Activated naive CD4-positive, alpha-beta T cell treated with anti-CD3 and anti-CD28 coated beads, Interleukin-2, amount 50 U/mL, for 24 hours (primary cell): Measurements from ENCODE around the gene FUCA1.

Experiments used
- H3K27ac Mint-ChIP-seq: one replicate; pipeline ENCODE4 v1.8.0; 2021; ENCODE audit warnings: mild to moderate bottlenecking, mixed read lengths
- H3K27me3 Mint-ChIP-seq: one replicate; pipeline ENCODE4 v1.8.0; 2021; ENCODE audit warnings: mixed read lengths
- H3K36me3 Mint-ChIP-seq: one replicate; pipeline ENCODE4 v1.8.0; 2021; ENCODE audit warnings: mixed read lengths
- H3K4me1 Mint-ChIP-seq: one replicate; pipeline ENCODE4 v1.8.0; 2021; ENCODE audit warnings: mixed read lengths
- H3K4me3 Mint-ChIP-seq: one replicate; pipeline ENCODE4 v1.8.0; 2021; ENCODE audit warnings: mild to moderate bottlenecking, mixed read lengths
- H3K9me3 Mint-ChIP-seq: one replicate; pipeline ENCODE4 v1.8.0; 2021; ENCODE audit warnings: mixed read lengths

The FUCA1 gene

GRCh38 chr1:23825762-23826522, 42.1 kb downstream of the FUCA1 start:
- Mint-ChIP-seq H3K4me1 (peaks cover 16% of the 10 kb centered on the region), H3K36me3 (no peaks in the 10 kb centered on the region), H3K4me3 (peak overlapping the region; percentile 94), H3K9me3 (no peaks in the 10 kb centered on the region), H3K27me3 (no peaks in the 10 kb centered on the region), H3K27ac (peak overlapping the region; percentile 96)

- Mint-ChIP-seq H3K36me3 (no peaks in the 10 kb centered on the region), H3K27ac (peak within 1 kb of the TSS; percentile 96), H3K4me3 (peak within 1 kb of the TSS; percentile 94), H3K27me3 (no peaks in the 10 kb centered on the region), H3K9me3 (no peaks in the 10 kb centered on the region), H3K4me1 (peaks cover 16% of the 10 kb centered on the region)
Observed at GRCh38 chr1:23825076-23825761, 42.9 kb downstream of the FUCA1 start, which contains the start of gene HMGCL. HMGCL (minus strand) TSS chr1:23825429; CDS start chr1:23825415, 14 bp downstream.

- Mint-ChIP-seq H3K27me3 (no peaks in the 10 kb centered on the region), H3K9me3 (no peaks in the 10 kb centered on the region), H3K27ac (peak overlapping the region; percentile 96), H3K4me3 (peak overlapping the region; percentile 94), H3K36me3 (no peaks in the 10 kb centered on the region), H3K4me1 (peaks cover 16% of the 10 kb centered on the region)
Observed at GRCh38 chr1:23824711-23825075, 43.4 kb downstream of the FUCA1 start.

GRCh38 chr1:23823767-23824166, 44.3 kb downstream of the FUCA1 start:
- Mint-ChIP-seq H3K36me3 (no peaks in the 10 kb centered on the region), H3K4me3 (peak overlapping the region; percentile 94), H3K27me3 (no peaks in the 10 kb centered on the region), H3K4me1 (peaks cover 16% of the 10 kb centered on the region), H3K9me3 (no peaks in the 10 kb centered on the region), H3K27ac (peak overlapping the region; percentile 78)

- Mint-ChIP-seq H3K36me3 (no peaks in the 10 kb centered on the region), H3K27me3 (no peaks in the 10 kb centered on the region), H3K4me1 (peaks cover 4% of the 10 kb centered on the region), H3K27ac (no peak overlapping the region), H3K9me3 (no peaks in the 10 kb centered on the region), H3K4me3 (no peak overlapping the region)
Observed at GRCh38 chr1:23817633-23818032, 50.5 kb downstream of the FUCA1 start.

GRCh38 chr1:23816906-23817305, 51.2 kb downstream of the FUCA1 start:
- peaks cover 2% of the 10 kb centered on the region for H3K4me1 Mint-ChIP-seq
- no peaks in the 10 kb centered on the region for H3K27me3 Mint-ChIP-seq
- no peak overlapping the region for H3K4me3 Mint-ChIP-seq
- H3K9me3 Mint-ChIP-seq: no peaks in the 10 kb centered on the region
- H3K36me3 Mint-ChIP-seq: no peaks in the 10 kb centered on the region
- H3K27ac Mint-ChIP-seq: no peak overlapping the region

GRCh38 chr1:23816361-23816760, 51.7 kb downstream of the FUCA1 start:
- Mint-ChIP-seq H3K9me3 (no peaks in the 10 kb centered on the region), H3K36me3 (no peaks in the 10 kb centered on the region), H3K27me3 (no peaks in the 10 kb centered on the region), H3K4me3 (no peak overlapping the region), H3K27ac (no peak overlapping the region), H3K4me1 (no peaks in the 10 kb centered on the region)

- Mint-ChIP-seq H3K9me3 (no peaks in the 10 kb centered on the region), H3K27me3 (no peaks in the 10 kb centered on the region), H3K4me3 (no peak overlapping the region), H3K36me3 (no peaks in the 10 kb centered on the region), H3K4me1 (peaks cover 13% of the 10 kb centered on the region), H3K27ac (no peak overlapping the region)
Observed at GRCh38 chr1:23814016-23814415, 54.1 kb downstream of the FUCA1 start.

- Mint-ChIP-seq H3K27me3 (no peaks in the 10 kb centered on the region), H3K36me3 (no peaks in the 10 kb centered on the region), H3K9me3 (no peaks in the 10 kb centered on the region), H3K4me3 (no peak overlapping the region), H3K4me1 (peaks cover 13% of the 10 kb centered on the region), H3K27ac (no peak overlapping the region)
Observed at GRCh38 chr1:23810818-23811540, 57.1 kb downstream of the FUCA1 start.

GRCh38 chr1:23809751-23810171, 58.3 kb downstream of the FUCA1 start:
- H3K4me3 Mint-ChIP-seq: no peak overlapping the region
- H3K36me3 Mint-ChIP-seq: no peaks in the 10 kb centered on the region
- no peak overlapping the region for H3K27ac Mint-ChIP-seq
- peaks cover 13% of the 10 kb centered on the region for H3K4me1 Mint-ChIP-seq
- no peaks in the 10 kb centered on the region for H3K27me3 Mint-ChIP-seq
- H3K9me3 Mint-ChIP-seq: no peaks in the 10 kb centered on the region

- H3K27me3 Mint-ChIP-seq: no peaks in the 10 kb centered on the region
- H3K36me3 Mint-ChIP-seq: no peaks in the 10 kb centered on the region
- H3K4me3 Mint-ChIP-seq: no peak overlapping the region
- H3K4me1 Mint-ChIP-seq: peaks cover 13% of the 10 kb centered on the region
- H3K27ac Mint-ChIP-seq: no peak overlapping the region
- no peaks in the 10 kb centered on the region for H3K9me3 Mint-ChIP-seq
Observed at GRCh38 chr1:23807453-23807852, 60.6 kb downstream of the FUCA1 start.

GRCh38 chr1:23806280-23806679, 61.8 kb downstream of the FUCA1 start:
- H3K4me3 Mint-ChIP-seq: no peak overlapping the region
- H3K4me1 Mint-ChIP-seq: peaks cover 18% of the 10 kb centered on the region
- H3K27ac Mint-ChIP-seq: no peak overlapping the region
- H3K9me3 Mint-ChIP-seq: no peaks in the 10 kb centered on the region
- no peaks in the 10 kb centered on the region for H3K36me3 Mint-ChIP-seq
- H3K27me3 Mint-ChIP-seq: no peaks in the 10 kb centered on the region

GRCh38 chr1:23805025-23805424, 63.1 kb downstream of the FUCA1 start:
- peaks cover 13% of the 10 kb centered on the region for H3K4me1 Mint-ChIP-seq
- no peaks in the 10 kb centered on the region for H3K36me3 Mint-ChIP-seq
- no peaks in the 10 kb centered on the region for H3K9me3 Mint-ChIP-seq
- H3K27me3 Mint-ChIP-seq: no peaks in the 10 kb centered on the region
- H3K4me3 Mint-ChIP-seq: no peak overlapping the region
- no peak overlapping the region for H3K27ac Mint-ChIP-seq

GRCh38 chr1:23804183-23804835, 63.8 kb downstream of the FUCA1 start:
- Mint-ChIP-seq H3K4me3 (no peak overlapping the region), H3K9me3 (no peaks in the 10 kb centered on the region), H3K36me3 (no peaks in the 10 kb centered on the region), H3K4me1 (peaks cover 11% of the 10 kb centered on the region), H3K27me3 (no peaks in the 10 kb centered on the region), H3K27ac (no peak overlapping the region)

GRCh38 chr1:23803674-23804073, 64.4 kb downstream of the FUCA1 start:
- Mint-ChIP-seq H3K9me3 (no peaks in the 10 kb centered on the region), H3K27ac (no peak overlapping the region), H3K4me1 (peaks cover 11% of the 10 kb centered on the region), H3K36me3 (no peaks in the 10 kb centered on the region), H3K27me3 (no peaks in the 10 kb centered on the region), H3K4me3 (no peak overlapping the region)
